ENCODE measurements around the gene JMJD7. TPM values are rescaled to one million over a fixed set of nuclear protein-coding genes. Genes with fewer than 3 reads are reported as not detected.

Gene JMJD7
- total RNA-seq, 1 experiment from 2014 or later = 10.9 TPM

- intact Hi-C loops (cut with micrococcal nuclease; ENCODE audit: unreplicated experiment) = no loop called here
- H3K36me3 ChIP-seq (ENCODE audit: control insufficient read depth, insufficient read depth, low read length) = no peaks in the 10 kb centered on the region
- no peak for DNase-seq
- H3K36me3 Mint-ChIP-seq (ENCODE audit: insufficient read depth, unreplicated experiment) = peaks cover 12% of the 10 kb centered on the region
- no peak overlapping the region for H3K27ac Mint-ChIP-seq (ENCODE audit: unreplicated experiment)
- H3K27me3 ChIP-seq (replicated peaks; ENCODE audit: control insufficient read depth, insufficient read depth, low read length) = no peaks in the 10 kb centered on the region
- POLR2A ChIA-PET = no interaction called here
- H3K4me3 ChIP-seq (ENCODE audit: low read depth, low read length) = no peak overlapping the region
- no peaks in the 10 kb centered on the region for H3K9me3 ChIP-seq
- H3K4me3 Mint-ChIP-seq (ENCODE audit: unreplicated experiment) = no peak overlapping the region
- no TSS peak for BruUV-seq (replicated peaks)
- no peaks in the 10 kb centered on the region for H3K27me3 Mint-ChIP-seq (ENCODE audit: insufficient read depth, unreplicated experiment)
- peaks cover 12% of the 10 kb centered on the region for H3K4me1 Mint-ChIP-seq (ENCODE audit: low read depth, unreplicated experiment)
- H3K4me1 ChIP-seq = no peaks in the 10 kb centered on the region
- TF ChIP-seq CTCF (IDR thresholded peaks at IDR 0.05; ENCODE audit: insufficient read depth in 1 of 2, low read depth in 1 of 2, low read length in 1 of 2, severe bottlenecking in 1 of 2, unreplicated experiment in 1 of 2) = no peak
- no peaks in the 10 kb centered on the region for H3K9me3 Mint-ChIP-seq (ENCODE audit: unreplicated experiment)
- CTCF ChIA-PET = interaction anchor here (0.6 kb wide), 1 partner anchor 509 kb away, joined by 3 read pairs; no protein-coding TSS in a partner anchor
Observed at GRCh38 chr15:41832208-41832607, 4.3 kb downstream of the JMJD7 start.

GRCh38 chr15:41832875-41833274, 5.0 kb downstream of the JMJD7 start:
- no peak for DNase-seq
- Mint-ChIP-seq H3K9me3 (ENCODE audit: unreplicated experiment) (no peaks in the 10 kb centered on the region), H3K4me3 (ENCODE audit: unreplicated experiment) (no peak overlapping the region), H3K27ac (ENCODE audit: unreplicated experiment) (no peak overlapping the region), H3K36me3 (ENCODE audit: insufficient read depth, unreplicated experiment) (peaks cover 9% of the 10 kb centered on the region), H3K27me3 (ENCODE audit: insufficient read depth, unreplicated experiment) (no peaks in the 10 kb centered on the region), H3K4me1 (ENCODE audit: low read depth, unreplicated experiment) (peaks cover 12% of the 10 kb centered on the region)
- Histone ChIP-seq H3K36me3 (ENCODE audit: control insufficient read depth, insufficient read depth, low read length) (no peaks in the 10 kb centered on the region), H3K4me1 (no peaks in the 10 kb centered on the region), H3K4me3 (ENCODE audit: low read depth, low read length) (no peak overlapping the region), H3K27me3 (replicated peaks; ENCODE audit: control insufficient read depth, insufficient read depth, low read length) (no peaks in the 10 kb centered on the region), H3K9me3 (no peaks in the 10 kb centered on the region)
- BruUV-seq (replicated peaks) = no TSS peak
- ChIA-PET CTCF (no interaction called here), POLR2A (no interaction called here)
- intact Hi-C loops (cut with micrococcal nuclease; ENCODE audit: unreplicated experiment) = no loop called here
- TF ChIP-seq CTCF (IDR thresholded peaks at IDR 0.05; ENCODE audit: insufficient read depth in 1 of 2, low read depth in 1 of 2, low read length in 1 of 2, severe bottlenecking in 1 of 2, unreplicated experiment in 1 of 2) = no peak

- TF ChIP-seq CTCF (IDR thresholded peaks at IDR 0.05; ENCODE audit: insufficient read depth in 1 of 2, low read depth in 1 of 2, low read length in 1 of 2, severe bottlenecking in 1 of 2, unreplicated experiment in 1 of 2) = no peak
- no peak for DNase-seq
- H3K36me3 Mint-ChIP-seq (ENCODE audit: insufficient read depth, unreplicated experiment) = no peaks in the 10 kb centered on the region
- no peaks in the 10 kb centered on the region for H3K27me3 Mint-ChIP-seq (ENCODE audit: insufficient read depth, unreplicated experiment)
- ChIA-PET POLR2A (no interaction called here), CTCF (no interaction called here)
- no peaks in the 10 kb centered on the region for H3K4me1 ChIP-seq
- H3K9me3 Mint-ChIP-seq (ENCODE audit: unreplicated experiment) = no peaks in the 10 kb centered on the region
- H3K27me3 ChIP-seq (replicated peaks; ENCODE audit: control insufficient read depth, insufficient read depth, low read length) = no peaks in the 10 kb centered on the region
- no peak overlapping the region for H3K4me3 Mint-ChIP-seq (ENCODE audit: unreplicated experiment)
- H3K4me1 Mint-ChIP-seq (ENCODE audit: low read depth, unreplicated experiment) = peaks cover 2% of the 10 kb centered on the region
- no peak overlapping the region for H3K27ac Mint-ChIP-seq (ENCODE audit: unreplicated experiment)
- H3K4me3 ChIP-seq (ENCODE audit: low read depth, low read length) = no peak overlapping the region
- BruUV-seq (replicated peaks) = no TSS peak
- H3K9me3 ChIP-seq = no peaks in the 10 kb centered on the region
- intact Hi-C loops (cut with micrococcal nuclease; ENCODE audit: unreplicated experiment) = no loop called here
- H3K36me3 ChIP-seq (ENCODE audit: control insufficient read depth, insufficient read depth, low read length) = no peaks in the 10 kb centered on the region
Observed at GRCh38 chr15:41834096-41834495, 6.2 kb downstream of the JMJD7 start.
